ENCODE data around the gene ZNF410. TPM values are rescaled to one million over a fixed set of nuclear protein-coding genes. Genes with fewer than 3 reads are reported as not detected.

ZNF410 gene
- total RNA-seq, 4 donors from 2014 or later: 33.2 to 104 (median 45.9) TPM

GRCh38 chr14:73859145-73859544 lies 27.5 kb upstream of the ZNF410 start:
- no peaks in the 10 kb centered on the region for H3K27me3 ChIP-seq
- no peak for DNase-seq
- H3K9me3 ChIP-seq: no peaks in the 10 kb centered on the region
- intact Hi-C loops (cut with DNase I; ENCODE audit: low total_unique reads): loop anchor here (10.0 kb wide), 1 partner anchor 134 kb away; no protein-coding TSS in a partner anchor
- H3K4me1 ChIP-seq: no peaks in the 10 kb centered on the region
- no peak overlapping the region for H3K27ac ChIP-seq
- H3K36me3 ChIP-seq: peaks cover 0 to 11% (median 4%) of the 10 kb centered on the region in 4 donors
- TF ChIP-seq POLR2AphosphoS5 (IDR thresholded peaks at IDR 0.05) (no peak), CTCF (IDR thresholded peaks at IDR 0.05) (no peak)
- no peak overlapping the region for H3K4me3 ChIP-seq
- in situ Hi-C loops (cut with MboI; ENCODE audit: low pct_ligation_motif_present in 1 of 4, low pct_unique_long_range_greater_than_20kb in 1 of 4, low sequenced_read_pairs in 3 of 4): no loop called here

DNA sequence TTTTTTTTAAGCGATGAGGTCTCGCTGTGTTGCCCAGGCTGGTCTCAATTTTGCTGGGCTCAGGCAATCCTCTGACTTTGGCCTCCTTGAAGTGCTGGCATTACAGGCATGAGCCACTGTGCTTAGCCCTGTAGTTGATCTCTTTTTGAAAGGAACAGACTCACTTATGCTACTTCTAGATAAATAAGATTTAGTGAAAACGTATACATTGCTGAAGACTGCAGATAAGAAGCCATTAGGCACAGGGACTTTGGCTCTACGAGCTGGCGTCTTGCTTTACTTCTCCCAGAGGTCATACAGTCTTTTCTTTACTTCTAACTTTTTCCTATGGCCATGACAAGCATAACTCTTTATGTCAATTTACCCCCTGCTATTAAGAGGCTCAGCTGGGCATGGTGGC lies 25.6 kb upstream of the ZNF410 start:
- Histone ChIP-seq H3K4me3 (no peak overlapping the region), H3K27me3 (no peaks in the 10 kb centered on the region), H3K9me3 (no peaks in the 10 kb centered on the region), H3K27ac (no peak overlapping the region), H3K36me3 (peaks cover 0 to 15% (median 4%) of the 10 kb centered on the region in 4 donors), H3K4me1 (no peaks in the 10 kb centered on the region)
- WGBS, 2 donors (ENCODE audit: low coverage in 1 of 2): 82 to 91% methylated on average over 5 of the region's 5 CpGs
- intact Hi-C loops (cut with DNase I; ENCODE audit: low total_unique reads): no loop called here
- in situ Hi-C loops (cut with MboI; ENCODE audit: low pct_ligation_motif_present in 1 of 4, low pct_unique_long_range_greater_than_20kb in 1 of 4, low sequenced_read_pairs in 3 of 4): no loop called here
- no peak for DNase-seq
- TF ChIP-seq EP300 (IDR thresholded peaks at IDR 0.05; ENCODE audit: low read depth): no peak
- TF ChIP-seq POLR2A (IDR thresholded peaks at IDR 0.05): no peak
- no peak for TF ChIP-seq POLR2AphosphoS5 (IDR thresholded peaks at IDR 0.05)
- TF ChIP-seq CTCF (IDR thresholded peaks at IDR 0.05): no peak

GRCh38 chr14:73862480-73862879 lies 24.2 kb upstream of the ZNF410 start:
- H3K4me3 ChIP-seq: no peak overlapping the region
- intact Hi-C loops (cut with DNase I; ENCODE audit: low total_unique reads) (no loop called here), in situ Hi-C loops (cut with MboI; ENCODE audit: low pct_ligation_motif_present in 1 of 4, low pct_unique_long_range_greater_than_20kb in 1 of 4, low sequenced_read_pairs in 3 of 4) (no loop called here)
- no peak for DNase-seq
- no peaks in the 10 kb centered on the region for H3K27me3 ChIP-seq
- H3K27ac ChIP-seq: peak overlapping the region in 1 of 4 donors; percentile 63
- no peaks in the 10 kb centered on the region for H3K4me1 ChIP-seq
- H3K9me3 ChIP-seq: no peaks in the 10 kb centered on the region
- H3K36me3 ChIP-seq: peaks cover 0 to 15% (median 4%) of the 10 kb centered on the region in 4 donors
- TF ChIP-seq POLR2A (IDR thresholded peaks at IDR 0.05): no peak
- no peak for TF ChIP-seq POLR2AphosphoS5 (IDR thresholded peaks at IDR 0.05)
- TF ChIP-seq EP300 (IDR thresholded peaks at IDR 0.05; ENCODE audit: low read depth): no peak
- TF ChIP-seq CTCF (IDR thresholded peaks at IDR 0.05): no peak
- 43 to 56% methylated on average over 5 to 8 of the region's 8 CpGs for WGBS, 2 donors (ENCODE audit: low coverage in 1 of 2)

- no peaks in the 10 kb centered on the region for H3K27me3 ChIP-seq
- no peak overlapping the region for H3K4me3 ChIP-seq
- intact Hi-C loops (cut with DNase I; ENCODE audit: low total_unique reads): no loop called here
- in situ Hi-C loops (cut with MboI; ENCODE audit: low pct_ligation_motif_present in 1 of 4, low pct_unique_long_range_greater_than_20kb in 1 of 4, low sequenced_read_pairs in 3 of 4): no loop called here
- peaks cover 0 to 15% (median 4%) of the 10 kb centered on the region in 4 donors for H3K36me3 ChIP-seq
- WGBS, 2 donors (ENCODE audit: low coverage in 1 of 2): 94 to 95% methylated on average over 2 of the region's 2 CpGs
- H3K4me1 ChIP-seq: no peaks in the 10 kb centered on the region
- no peak for DNase-seq
- TF ChIP-seq POLR2A (IDR thresholded peaks at IDR 0.05) (no peak), CTCF (IDR thresholded peaks at IDR 0.05) (no peak), POLR2AphosphoS5 (IDR thresholded peaks at IDR 0.05) (no peak), EP300 (IDR thresholded peaks at IDR 0.05; ENCODE audit: low read depth) (no peak)
- no peaks in the 10 kb centered on the region for H3K9me3 ChIP-seq
- H3K27ac ChIP-seq: no peak overlapping the region
These were observed 23.4 kb upstream of the ZNF410 start for GRCh38 chr14:73863209-73863608.
